Ishikawa (cell line): Measurements from ENCODE around the gene DPP8.

ENCODE experiments used
- CEBPB ChIP-seq: IDR thresholded peaks from 2 replicates; pipeline ENCODE4 v1.6.1; 2012
- CREB1 ChIP-seq: IDR thresholded peaks from 2 replicates; pipeline ENCODE4 v1.6.1; 2012; ENCODE audit warnings: low read depth
- EGR1 ChIP-seq: IDR thresholded peaks from 2 replicates; pipeline ENCODE4 v1.6.1; 2012
- EP300 ChIP-seq: IDR thresholded peaks from 2 replicates; pipeline ENCODE4 v1.6.1; 2012; ENCODE audit warnings: borderline replicate concordance
- FOXM1 ChIP-seq: IDR thresholded peaks from 2 replicates; pipeline ENCODE4 v1.6.1; 2012; ENCODE audit warnings: low read depth, borderline replicate concordance
- MAX ChIP-seq: IDR thresholded peaks from 2 replicates; pipeline ENCODE4 v1.6.1; 2012
- NFIC ChIP-seq: IDR thresholded peaks from 2 replicates; pipeline ENCODE4 v1.6.1; 2012
- RAD21 ChIP-seq: IDR thresholded peaks from 2 replicates; pipeline ENCODE4 v1.6.1; 2012; ENCODE audit warnings: low read depth
- REST ChIP-seq: IDR thresholded peaks from 2 replicates; pipeline ENCODE4 v1.6.1; 2012; ENCODE audit warnings: low read depth, mild to moderate bottlenecking
- TAF1 ChIP-seq: IDR thresholded peaks from 2 replicates; pipeline ENCODE4 v1.6.1; 2012; ENCODE audit warnings: low read depth, mild to moderate bottlenecking
- TCF12 ChIP-seq: IDR thresholded peaks from 2 replicates; pipeline ENCODE4 v1.6.1; 2012; ENCODE audit warnings: low read depth
- TEAD4 ChIP-seq: IDR thresholded peaks from 2 replicates; pipeline ENCODE4 v1.6.1; 2012
- USF1 ChIP-seq: IDR thresholded peaks from 2 replicates; pipeline ENCODE4 v1.6.1; 2012

DNA sequence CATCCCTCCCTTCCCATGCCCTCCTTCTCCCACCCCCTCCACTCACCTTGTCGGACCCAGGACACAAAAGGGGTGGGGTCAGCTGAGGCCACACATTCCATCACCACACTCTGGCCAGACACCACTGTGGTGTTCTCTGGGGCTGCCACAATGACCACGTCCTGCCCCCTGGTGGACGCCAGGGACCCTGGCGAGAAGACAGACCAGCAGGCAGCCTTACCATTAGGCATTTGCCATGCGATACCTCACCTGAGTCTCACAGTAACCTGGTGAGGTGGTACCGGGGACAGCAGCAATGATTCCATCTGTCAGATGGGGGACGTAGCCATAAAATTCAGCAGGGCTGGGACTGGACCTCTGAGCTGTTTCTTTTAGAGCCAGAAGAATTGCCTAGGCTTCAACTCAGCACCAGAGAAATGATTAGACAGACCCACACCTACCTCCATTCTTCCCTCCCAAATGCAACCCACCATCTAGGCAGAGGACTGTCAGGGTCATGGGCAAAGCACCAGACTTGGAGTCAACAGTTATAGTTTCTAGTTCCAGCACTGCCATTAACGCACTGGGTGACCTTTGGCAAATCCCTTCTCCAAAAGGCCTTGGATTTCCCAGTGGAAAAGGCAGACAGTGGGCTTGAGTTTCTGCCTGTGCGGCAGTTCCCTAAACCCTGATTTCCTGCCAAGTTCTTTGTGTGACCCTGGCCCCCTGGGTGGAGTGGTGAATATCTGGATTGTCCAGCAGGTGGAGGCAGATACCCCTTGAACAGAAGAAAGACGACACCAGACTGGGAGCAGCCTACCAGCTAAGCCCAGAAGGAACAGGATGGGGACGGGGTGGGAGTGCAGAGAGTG is 116.5 kb downstream of the DPP8 start:
- peak; percentile 60; the same call in 1 of the 2 replicates for TF ChIP-seq REST
- no peak for TF ChIP-seq EP300
- peak; percentile 34 for TF ChIP-seq NFIC
- 0 out of 2 replicates have a peak, but pooled peaks have one; percentile 17 for TF ChIP-seq MAX
- TF ChIP-seq TAF1: no peak
- TF ChIP-seq CEBPB: no peak
- TF ChIP-seq FOXM1: no peak
- TF ChIP-seq USF1: no peak
- TF ChIP-seq EGR1: no peak
- TF ChIP-seq RAD21: peak; percentile 90
- TF ChIP-seq CREB1: no peak
- 0 out of 2 replicates have a peak, but pooled peaks have one; percentile 17 for TF ChIP-seq TEAD4
- no peak for TF ChIP-seq TCF12
